Amygdala (tissue), 56 donors: Measurements from ENCODE around the gene STPG1.
"Not testable (repeated sequence)": the region's sequence is repeated elsewhere in the genome, so short reads cannot be mapped to it uniquely, and the experiment has no call there.

Experiments used
- DNase-seq, 56 donors: peaks; one replicate each; lab custom pipeline; 2025; lab: John Stamatoyannopoulos, UW

The STPG1 gene

GRCh38 chr1:24413350-24414163 lies at the start of gene STPG1:
TSS of gene STPG1 (minus strand) at chr1:24413782. CDS start at chr1:24401388, 12,394 bp downstream.
- peak in 52 of 56 donors; percentile 33 to 87 (median 62) for DNase-seq

GRCh38 chr1:24462128-24462527 lies 48.5 kb upstream of the STPG1 start:
- DNase-seq, result not testable (repeated sequence)

GRCh38 chr1:24459551-24460266 lies 46.1 kb upstream of the STPG1 start:
- no peak for DNase-seq

- no peak for DNase-seq
Observed at GRCh38 chr1:24457866-24458265, 44.3 kb upstream of the STPG1 start.

- no peak for DNase-seq
Observed at GRCh38 chr1:24455272-24455671, 41.7 kb upstream of the STPG1 start.

GRCh38 chr1:24454673-24455072 lies 41.1 kb upstream of the STPG1 start:
- DNase-seq, result no peak

GRCh38 chr1:24452922-24453485 lies 39.4 kb upstream of the STPG1 start:
- no peak for DNase-seq

GRCh38 chr1:24451746-24452145 lies 38.2 kb upstream of the STPG1 start:
- no peak for DNase-seq

- no peak for DNase-seq
Observed at GRCh38 chr1:24450857-24451397, 37.3 kb upstream of the STPG1 start.

- DNase-seq, result no peak
Observed at GRCh38 chr1:24450316-24450715, 36.7 kb upstream of the STPG1 start.

GRCh38 chr1:24446446-24446845 lies 32.9 kb upstream of the STPG1 start:
- not testable (repeated sequence) for DNase-seq

- DNase-seq, result peak in 13 of 56 donors; percentile 10 to 50 (median 25)
Observed at GRCh38 chr1:24443241-24443656, 29.7 kb upstream of the STPG1 start.

- peak in 3 of 56 donors; percentile 12 to 35 (median 20) for DNase-seq
Observed at GRCh38 chr1:24442764-24443163, 29.2 kb upstream of the STPG1 start.

GRCh38 chr1:24441996-24442668 lies 28.6 kb upstream of the STPG1 start:
- DNase-seq, result no peak

- no peak for DNase-seq
Observed at GRCh38 chr1:24441480-24441879, 27.9 kb upstream of the STPG1 start.

GRCh38 chr1:24440436-24440835 lies 26.9 kb upstream of the STPG1 start:
- DNase-seq, result no peak

GRCh38 chr1:24438423-24438901 lies 24.9 kb upstream of the STPG1 start:
- peak in 33 of 56 donors; percentile 6 to 63 (median 31) for DNase-seq

- DNase-seq, result no peak
Observed at GRCh38 chr1:24437631-24438396, 24.2 kb upstream of the STPG1 start.

- DNase-seq, result peak in 10 of 56 donors; percentile 14 to 68 (median 26)
Observed at GRCh38 chr1:24435782-24436365, 22.3 kb upstream of the STPG1 start.
